ENCODE results near the gene ZBTB16. TPM values are rescaled to one million over a fixed set of nuclear protein-coding genes. Genes with fewer than 3 reads are reported as not detected.
A peak's percentile ranks its signal among the peaks of the same experiment; 100 is the strongest.

ZBTB16 gene
- total and polyA plus RNA-seq, 4 donors = 8.9 to 140 (median 34.5) TPM

DNA sequence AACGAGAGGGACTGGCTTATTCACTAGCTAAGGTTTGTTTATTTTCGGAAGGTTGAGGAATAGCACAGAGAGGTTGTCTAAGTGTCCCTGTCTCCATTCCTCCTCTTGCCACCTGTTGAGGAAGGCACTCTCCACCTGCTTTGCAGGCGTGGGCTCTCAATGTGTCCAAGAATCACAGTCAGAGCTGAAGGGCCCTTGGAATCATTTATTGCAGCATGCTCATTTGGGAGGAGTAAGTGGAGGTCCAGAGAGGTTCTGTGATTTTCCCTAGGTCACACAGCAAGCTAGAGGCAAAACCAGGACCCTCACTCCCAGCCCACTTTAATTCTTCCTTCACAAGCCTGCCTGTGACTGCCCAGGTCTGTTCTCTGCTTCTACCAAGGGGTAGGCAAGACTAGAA lies 21.3 kb downstream of the ZBTB16 start (continued):
- TF ChIP-seq, protein P1, sequence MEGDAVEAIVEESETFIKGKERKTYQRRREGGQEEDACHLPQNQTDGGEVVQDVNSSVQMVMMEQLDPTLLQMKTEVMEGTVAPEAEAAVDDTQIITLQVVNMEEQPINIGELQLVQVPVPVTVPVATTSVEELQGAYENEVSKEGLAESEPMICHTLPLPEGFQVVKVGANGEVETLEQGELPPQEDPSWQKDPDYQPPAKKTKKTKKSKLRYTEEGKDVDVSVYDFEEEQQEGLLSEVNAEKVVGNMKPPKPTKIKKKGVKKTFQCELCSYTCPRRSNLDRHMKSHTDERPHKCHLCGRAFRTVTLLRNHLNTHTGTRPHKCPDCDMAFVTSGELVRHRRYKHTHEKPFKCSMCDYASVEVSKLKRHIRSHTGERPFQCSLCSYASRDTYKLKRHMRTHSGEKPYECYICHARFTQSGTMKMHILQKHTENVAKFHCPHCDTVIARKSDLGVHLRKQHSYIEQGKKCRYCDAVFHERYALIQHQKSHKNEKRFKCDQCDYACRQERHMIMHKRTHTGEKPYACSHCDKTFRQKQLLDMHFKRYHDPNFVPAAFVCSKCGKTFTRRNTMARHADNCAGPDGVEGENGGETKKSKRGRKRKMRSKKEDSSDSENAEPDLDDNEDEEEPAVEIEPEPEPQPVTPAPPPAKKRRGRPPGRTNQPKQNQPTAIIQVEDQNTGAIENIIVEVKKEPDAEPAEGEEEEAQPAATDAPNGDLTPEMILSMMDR (IDR thresholded peaks at IDR 0.05; ENCODE audit: low read depth, low read length, missing input control) = no peak
- TF ChIP-seq EGR1 (IDR thresholded peaks at IDR 0.05; ENCODE audit: low read depth in 2 of 2) = no peak

DNA sequence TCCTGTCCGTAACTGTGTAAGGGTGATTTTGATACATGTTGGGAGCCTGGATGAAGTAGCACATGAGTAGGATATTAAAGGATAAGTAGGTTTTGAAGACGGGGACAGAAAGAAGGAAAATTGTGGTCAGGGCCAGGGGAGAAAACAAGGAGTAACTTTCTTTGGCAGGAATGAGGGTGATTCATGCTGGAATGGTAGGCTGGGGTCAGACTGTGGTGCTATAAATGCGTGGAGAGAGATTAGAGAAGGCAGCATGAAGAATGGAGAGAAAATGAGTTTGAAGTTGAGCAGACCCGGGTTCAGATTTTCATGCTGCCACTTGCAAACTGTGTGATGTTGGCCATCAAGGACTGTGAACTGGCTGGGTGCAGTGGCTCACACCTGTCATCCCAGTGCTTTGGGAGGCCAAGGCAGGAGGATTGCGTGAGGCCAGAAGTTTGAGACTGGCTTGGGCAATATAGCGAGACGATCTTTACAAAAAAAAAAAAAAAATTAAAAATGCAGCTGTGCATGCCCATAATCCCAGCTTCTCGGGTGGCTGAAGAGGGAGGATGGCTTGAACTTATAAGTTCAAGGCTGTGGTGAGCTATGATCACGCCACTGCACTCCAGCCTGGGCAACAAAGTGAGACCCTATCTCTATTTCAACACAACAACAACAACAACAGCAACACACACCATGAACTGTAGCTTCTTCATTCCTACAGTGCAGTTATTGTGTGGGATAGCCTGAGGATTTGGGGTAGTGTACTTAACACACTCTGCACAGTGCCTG lies 22.3 kb downstream of the ZBTB16 start:
- no peaks in the 10 kb centered on the region for H3K27me3 ChIP-seq (ENCODE audit: control insufficient read depth in 4 of 4, insufficient read depth in 4 of 4, low read length in 3 of 4)
- TF ChIP-seq RXRA (IDR thresholded peaks at IDR 0.05) (peak in 1 of 2 donors; percentile 39), FOXA2 (IDR thresholded peaks at IDR 0.05) (no peak)
- WGBS = 87% methylated on average over 9 of the region's 9 CpGs
- H3K27ac ChIP-seq (ENCODE audit: low read depth in 1 of 2, low read length in 2 of 2) = peak overlapping the region in 1 of 2 donors; percentile 9
- H3K4me1 ChIP-seq (ENCODE audit: control insufficient read depth in 4 of 4, insufficient read depth in 4 of 4, low read length in 3 of 4) = peaks cover 35 to 86% (median 75%) of the 10 kb centered on the region in 4 donors
- DNase-seq (ENCODE audit: low spot score) = no peak
- no peaks in the 10 kb centered on the region for H3K9me3 ChIP-seq (ENCODE audit: control insufficient read depth in 4 of 4, low read length in 3 of 4)
- H3K4me3 ChIP-seq (ENCODE audit: low read depth in 1 of 3, low read length in 3 of 3) = no peak overlapping the region
- H3K9ac ChIP-seq (ENCODE audit: low read depth in 1 of 2, low read length in 2 of 2) = no peak overlapping the region
- H3K36me3 ChIP-seq (ENCODE audit: control insufficient read depth in 4 of 4, insufficient read depth in 3 of 4, low read depth in 1 of 4, low read length in 3 of 4) = peaks cover 0 to 5% (median 1%) of the 10 kb centered on the region in 4 donors

DNA sequence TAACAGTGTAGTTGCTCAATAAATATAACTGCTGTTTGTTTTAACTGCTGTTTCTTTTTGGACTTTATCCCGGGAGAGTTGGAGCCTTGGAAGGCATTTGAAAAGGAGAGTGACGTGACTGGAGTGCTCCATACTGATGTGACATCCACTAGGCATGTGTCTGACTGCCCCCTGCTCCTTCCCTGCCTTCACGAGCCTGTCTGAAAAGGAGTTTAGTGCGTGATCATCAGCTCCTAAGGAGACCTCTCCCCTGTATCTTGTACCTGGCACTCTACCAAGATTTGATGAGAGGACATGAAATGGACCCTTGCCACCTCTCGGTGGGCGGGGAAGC lies 22.9 kb downstream of the ZBTB16 start:
- H3K4me3 ChIP-seq (ENCODE audit: low read depth in 1 of 3, low read length in 3 of 3) = no peak overlapping the region
- H3K36me3 ChIP-seq (ENCODE audit: control insufficient read depth in 4 of 4, insufficient read depth in 3 of 4, low read depth in 1 of 4, low read length in 3 of 4) = peaks cover 0 to 3% (median 1%) of the 10 kb centered on the region in 4 donors
- peak; percentile 71 for TF ChIP-seq HNF4G (IDR thresholded peaks at IDR 0.05)
- TF ChIP-seq, protein P2, sequence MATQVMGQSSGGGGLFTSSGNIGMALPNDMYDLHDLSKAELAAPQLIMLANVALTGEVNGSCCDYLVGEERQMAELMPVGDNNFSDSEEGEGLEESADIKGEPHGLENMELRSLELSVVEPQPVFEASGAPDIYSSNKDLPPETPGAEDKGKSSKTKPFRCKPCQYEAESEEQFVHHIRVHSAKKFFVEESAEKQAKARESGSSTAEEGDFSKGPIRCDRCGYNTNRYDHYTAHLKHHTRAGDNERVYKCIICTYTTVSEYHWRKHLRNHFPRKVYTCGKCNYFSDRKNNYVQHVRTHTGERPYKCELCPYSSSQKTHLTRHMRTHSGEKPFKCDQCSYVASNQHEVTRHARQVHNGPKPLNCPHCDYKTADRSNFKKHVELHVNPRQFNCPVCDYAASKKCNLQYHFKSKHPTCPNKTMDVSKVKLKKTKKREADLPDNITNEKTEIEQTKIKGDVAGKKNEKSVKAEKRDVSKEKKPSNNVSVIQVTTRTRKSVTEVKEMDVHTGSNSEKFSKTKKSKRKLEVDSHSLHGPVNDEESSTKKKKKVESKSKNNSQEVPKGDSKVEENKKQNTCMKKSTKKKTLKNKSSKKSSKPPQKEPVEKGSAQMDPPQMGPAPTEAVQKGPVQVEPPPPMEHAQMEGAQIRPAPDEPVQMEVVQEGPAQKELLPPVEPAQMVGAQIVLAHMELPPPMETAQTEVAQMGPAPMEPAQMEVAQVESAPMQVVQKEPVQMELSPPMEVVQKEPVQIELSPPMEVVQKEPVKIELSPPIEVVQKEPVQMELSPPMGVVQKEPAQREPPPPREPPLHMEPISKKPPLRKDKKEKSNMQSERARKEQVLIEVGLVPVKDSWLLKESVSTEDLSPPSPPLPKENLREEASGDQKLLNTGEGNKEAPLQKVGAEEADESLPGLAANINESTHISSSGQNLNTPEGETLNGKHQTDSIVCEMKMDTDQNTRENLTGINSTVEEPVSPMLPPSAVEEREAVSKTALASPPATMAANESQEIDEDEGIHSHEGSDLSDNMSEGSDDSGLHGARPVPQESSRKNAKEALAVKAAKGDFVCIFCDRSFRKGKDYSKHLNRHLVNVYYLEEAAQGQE (IDR thresholded peaks at IDR 0.05) = no peak
- no peak for TF ChIP-seq EGR1 (IDR thresholded peaks at IDR 0.05; ENCODE audit: low read depth in 2 of 2)
- peak; percentile 56 for TF ChIP-seq SP1 (IDR thresholded peaks at IDR 0.05)
- TF ChIP-seq TAF1 (conservative IDR thresholded peaks at IDR 0.05) = no peak
- TF ChIP-seq RXRA (IDR thresholded peaks at IDR 0.05) = peak in 1 of 2 donors; percentile 46
- no peak for TF ChIP-seq NR2F2 (IDR thresholded peaks at IDR 0.05)
- peak; percentile 20 for TF ChIP-seq FOXA2 (IDR thresholded peaks at IDR 0.05)
- TF ChIP-seq, protein P1 (IDR thresholded peaks at IDR 0.05; ENCODE audit: low read depth, low read length, missing input control) = no peak
- no peak for TF ChIP-seq GABPA (IDR thresholded peaks at IDR 0.05 in 1 of 2, conservative IDR thresholded peaks at IDR 0.05 in 1 of 2)
- peak in 1 of 2 donors; percentile 21 for TF ChIP-seq RAD21 (IDR thresholded peaks at IDR 0.05)
- TF ChIP-seq JUND (IDR thresholded peaks at IDR 0.05) = peak; percentile 35 to 38
- TF ChIP-seq HNF4A (conservative IDR thresholded peaks at IDR 0.05) = peak; percentile 67 to 85
- TF ChIP-seq FOXA1 (IDR thresholded peaks at IDR 0.05) = no peak
- TF ChIP-seq, protein P3, sequence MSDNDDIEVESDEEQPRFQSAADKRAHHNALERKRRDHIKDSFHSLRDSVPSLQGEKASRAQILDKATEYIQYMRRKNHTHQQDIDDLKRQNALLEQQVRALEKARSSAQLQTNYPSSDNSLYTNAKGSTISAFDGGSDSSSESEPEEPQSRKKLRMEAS (IDR thresholded peaks at IDR 0.05) = no peak
- TF ChIP-seq, protein P4, sequence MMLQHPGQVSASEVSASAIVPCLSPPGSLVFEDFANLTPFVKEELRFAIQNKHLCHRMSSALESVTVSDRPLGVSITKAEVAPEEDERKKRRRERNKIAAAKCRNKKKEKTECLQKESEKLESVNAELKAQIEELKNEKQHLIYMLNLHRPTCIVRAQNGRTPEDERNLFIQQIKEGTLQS (IDR thresholded peaks at IDR 0.05) = no peak
- TF ChIP-seq, protein P5, sequence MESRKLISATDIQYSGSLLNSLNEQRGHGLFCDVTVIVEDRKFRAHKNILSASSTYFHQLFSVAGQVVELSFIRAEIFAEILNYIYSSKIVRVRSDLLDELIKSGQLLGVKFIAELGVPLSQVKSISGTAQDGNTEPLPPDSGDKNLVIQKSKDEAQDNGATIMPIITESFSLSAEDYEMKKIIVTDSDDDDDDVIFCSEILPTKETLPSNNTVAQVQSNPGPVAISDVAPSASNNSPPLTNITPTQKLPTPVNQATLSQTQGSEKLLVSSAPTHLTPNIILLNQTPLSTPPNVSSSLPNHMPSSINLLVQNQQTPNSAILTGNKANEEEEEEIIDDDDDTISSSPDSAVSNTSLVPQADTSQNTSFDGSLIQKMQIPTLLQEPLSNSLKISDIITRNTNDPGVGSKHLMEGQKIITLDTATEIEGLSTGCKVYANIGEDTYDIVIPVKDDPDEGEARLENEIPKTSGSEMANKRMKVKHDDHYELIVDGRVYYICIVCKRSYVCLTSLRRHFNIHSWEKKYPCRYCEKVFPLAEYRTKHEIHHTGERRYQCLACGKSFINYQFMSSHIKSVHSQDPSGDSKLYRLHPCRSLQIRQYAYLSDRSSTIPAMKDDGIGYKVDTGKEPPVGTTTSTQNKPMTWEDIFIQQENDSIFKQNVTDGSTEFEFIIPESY (IDR thresholded peaks at IDR 0.05) = no peak
- no peak for DNase-seq (ENCODE audit: low spot score)
- no peaks in the 10 kb centered on the region for H3K9me3 ChIP-seq (ENCODE audit: control insufficient read depth in 4 of 4, low read length in 3 of 4)
- H3K9ac ChIP-seq (ENCODE audit: low read depth in 1 of 2, low read length in 2 of 2) = no peak overlapping the region
- 58% methylated on average over 6 of the region's 6 CpGs for WGBS
- no peaks in the 10 kb centered on the region for H3K27me3 ChIP-seq (ENCODE audit: control insufficient read depth in 4 of 4, insufficient read depth in 4 of 4, low read length in 3 of 4)
- peak overlapping the region; percentile 25 to 47 for H3K27ac ChIP-seq (ENCODE audit: low read depth in 1 of 2, low read length in 2 of 2)
- H3K4me1 ChIP-seq (ENCODE audit: control insufficient read depth in 4 of 4, insufficient read depth in 4 of 4, low read length in 3 of 4) = peaks cover 36 to 82% (median 70%) of the 10 kb centered on the region in 4 donors

Data from liver (tissue), 9 donors.